HFF-Myc (cell line): Measurements from ENCODE around the gene SSR2.

Experiments
- DNase-seq: peaks from one replicate; pipeline ENCODE4 v3.0.0-alpha.2; 2011; ENCODE audit warnings: low read depth; ENCODE audit errors: extremely low read depth
- H3K4me3 ChIP-seq: replicated peaks from 2 replicates; pipeline ENCODE4 v1.5.1; 2011; ENCODE audit warnings: low read depth, mild to moderate bottlenecking, control low read depth, low read length
- TF ChIP-seq, protein P1 (sequence below): IDR thresholded peaks from 2 replicates; pipeline ENCODE4 v1.5.1; 2012; ENCODE audit warnings: mild to moderate bottlenecking, low read depth, low read length, control low read depth; ENCODE audit errors: missing control alignments

The SSR2 gene

DNA sequence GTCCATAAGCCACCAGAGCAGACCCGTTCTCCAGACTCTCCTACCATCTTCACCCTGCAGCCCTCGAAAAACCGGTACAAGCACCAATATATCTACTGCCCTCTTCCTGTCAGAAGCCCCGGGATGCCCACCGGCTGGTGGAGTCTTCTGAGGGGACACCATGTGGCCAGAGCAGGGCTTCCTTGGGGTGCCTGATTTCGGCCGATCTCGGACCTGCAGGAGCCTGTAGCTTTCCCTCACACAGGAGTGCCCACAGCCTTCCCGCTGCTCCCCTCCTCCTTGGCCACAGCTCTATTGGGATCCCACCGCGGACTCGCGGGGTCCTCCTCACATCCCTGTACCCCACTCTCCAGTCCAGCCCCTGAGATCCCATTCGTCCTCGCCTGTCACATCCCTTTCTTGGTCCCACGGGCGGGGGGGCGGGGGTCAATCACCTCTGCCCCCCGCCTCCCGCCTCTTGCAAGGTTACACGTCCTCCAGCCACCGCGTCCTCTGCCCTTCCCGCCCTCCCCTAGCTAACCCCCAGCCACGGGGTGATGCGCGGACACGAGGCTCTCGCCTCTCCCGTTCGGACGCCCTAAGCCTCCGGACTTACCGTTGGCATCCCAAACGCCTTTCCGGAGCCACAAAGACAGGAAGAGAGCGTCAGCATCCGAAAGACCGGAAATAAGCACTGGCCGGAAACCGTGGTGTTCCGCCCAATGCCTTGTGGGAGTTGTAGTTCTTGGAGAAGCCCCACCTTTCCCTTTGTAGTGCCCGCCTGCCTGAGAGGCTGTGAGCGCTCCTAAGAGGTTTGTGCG lies at the start of gene SSR2:
Gene SSR2, minus strand, starts transcription at position 659 of the 800 bp plus-strand sequence. CDS start 784 bp downstream, outside the sequence.
- peak; percentile 81 for DNase-seq
- TF ChIP-seq, protein P1, sequence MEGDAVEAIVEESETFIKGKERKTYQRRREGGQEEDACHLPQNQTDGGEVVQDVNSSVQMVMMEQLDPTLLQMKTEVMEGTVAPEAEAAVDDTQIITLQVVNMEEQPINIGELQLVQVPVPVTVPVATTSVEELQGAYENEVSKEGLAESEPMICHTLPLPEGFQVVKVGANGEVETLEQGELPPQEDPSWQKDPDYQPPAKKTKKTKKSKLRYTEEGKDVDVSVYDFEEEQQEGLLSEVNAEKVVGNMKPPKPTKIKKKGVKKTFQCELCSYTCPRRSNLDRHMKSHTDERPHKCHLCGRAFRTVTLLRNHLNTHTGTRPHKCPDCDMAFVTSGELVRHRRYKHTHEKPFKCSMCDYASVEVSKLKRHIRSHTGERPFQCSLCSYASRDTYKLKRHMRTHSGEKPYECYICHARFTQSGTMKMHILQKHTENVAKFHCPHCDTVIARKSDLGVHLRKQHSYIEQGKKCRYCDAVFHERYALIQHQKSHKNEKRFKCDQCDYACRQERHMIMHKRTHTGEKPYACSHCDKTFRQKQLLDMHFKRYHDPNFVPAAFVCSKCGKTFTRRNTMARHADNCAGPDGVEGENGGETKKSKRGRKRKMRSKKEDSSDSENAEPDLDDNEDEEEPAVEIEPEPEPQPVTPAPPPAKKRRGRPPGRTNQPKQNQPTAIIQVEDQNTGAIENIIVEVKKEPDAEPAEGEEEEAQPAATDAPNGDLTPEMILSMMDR, result no peak
- peak within 1 kb of the TSS; percentile 92 for H3K4me3 ChIP-seq

DNA sequence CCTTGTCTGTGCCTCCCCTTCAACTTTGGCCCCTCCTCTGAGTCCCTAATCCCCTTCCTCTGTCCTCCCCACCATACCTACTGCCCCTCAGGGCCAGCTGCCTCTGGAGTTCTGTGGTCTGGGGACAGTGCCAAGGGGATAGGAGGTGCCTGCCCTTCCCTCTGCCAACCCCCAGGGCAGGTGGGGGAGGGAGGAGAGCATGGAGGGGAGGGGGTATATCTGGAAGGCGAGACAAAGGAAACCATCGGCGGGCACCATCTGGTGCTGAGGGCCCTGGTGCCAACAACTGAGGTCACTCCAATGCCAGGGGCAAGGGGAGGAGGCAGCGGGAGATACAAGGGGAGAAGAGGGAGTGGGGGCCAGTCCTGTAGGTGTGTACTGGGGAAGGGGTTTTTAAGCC lies 49.8 kb upstream of the SSR2 start:
- TF ChIP-seq, protein P1, result no peak
- DNase-seq, result no peak
- H3K4me3 ChIP-seq, result no peak overlapping the region

GRCh38 chr1:156069490-156070455 lies 49.0 kb upstream of the SSR2 start:
- DNase-seq, result no peak
- no peak overlapping the region for H3K4me3 ChIP-seq
- TF ChIP-seq, protein P1, result no peak

GRCh38 chr1:156067262-156067661 lies 46.5 kb upstream of the SSR2 start:
- no peak overlapping the region for H3K4me3 ChIP-seq
- TF ChIP-seq, protein P1, result no peak
- no peak for DNase-seq

DNA sequence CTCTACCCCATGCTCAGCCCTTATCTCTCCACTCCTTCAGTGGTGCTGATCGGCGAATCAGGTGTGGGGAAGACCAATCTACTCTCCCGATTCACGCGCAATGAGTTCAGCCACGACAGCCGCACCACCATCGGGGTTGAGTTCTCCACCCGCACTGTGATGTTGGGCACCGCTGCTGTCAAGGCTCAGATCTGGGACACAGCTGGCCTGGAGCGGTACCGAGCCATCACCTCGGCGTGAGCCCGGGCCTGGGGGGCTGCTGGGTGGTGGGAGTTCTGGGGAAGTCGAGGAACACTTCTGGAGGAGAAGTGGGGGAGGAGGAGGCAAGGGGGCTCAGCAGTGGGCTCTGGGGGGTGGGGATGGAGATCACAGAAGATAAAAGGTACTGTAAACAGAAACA lies 45.1 kb upstream of the SSR2 start:
- no peak for DNase-seq
- TF ChIP-seq, protein P1, result no peak
- H3K4me3 ChIP-seq, result no peak overlapping the region

DNA sequence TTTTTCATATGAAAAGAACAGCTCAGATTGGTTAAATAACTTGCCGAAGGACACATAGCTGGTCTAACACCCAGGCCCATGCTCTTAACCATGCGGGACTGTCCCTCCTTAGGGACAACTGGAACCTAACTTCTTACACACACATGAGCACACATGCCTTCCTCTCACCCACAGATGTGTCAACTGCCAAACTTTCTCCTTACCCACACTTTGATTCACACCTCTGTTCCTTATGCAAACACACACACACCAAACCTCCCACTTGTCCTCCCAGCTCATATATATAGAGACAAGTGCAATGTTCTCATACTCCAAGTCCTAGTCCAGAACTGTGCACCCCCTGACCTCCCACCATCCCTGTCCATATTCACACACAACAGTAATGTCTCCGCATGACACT lies 44.5 kb upstream of the SSR2 start:
- no peak overlapping the region for H3K4me3 ChIP-seq
- DNase-seq, result no peak
- TF ChIP-seq, protein P1, result no peak
